NB4 (cell line): ENCODE measurements around the gene UBE2D2.

Source experiments
- POLR2A ChIP-seq: IDR thresholded peaks from 2 replicates; pipeline ENCODE4 v1.6.1; 2011; ENCODE audit warnings: mild to moderate bottlenecking; ENCODE audit not compliant: insufficient read length; ENCODE audit errors: extremely low read depth
- TF ChIP-seq, protein P1 (sequence below): IDR thresholded peaks from one replicate; pipeline ENCODE4 v1.5.1; 2012; ENCODE audit warnings: low read depth, low read length

DNA sequence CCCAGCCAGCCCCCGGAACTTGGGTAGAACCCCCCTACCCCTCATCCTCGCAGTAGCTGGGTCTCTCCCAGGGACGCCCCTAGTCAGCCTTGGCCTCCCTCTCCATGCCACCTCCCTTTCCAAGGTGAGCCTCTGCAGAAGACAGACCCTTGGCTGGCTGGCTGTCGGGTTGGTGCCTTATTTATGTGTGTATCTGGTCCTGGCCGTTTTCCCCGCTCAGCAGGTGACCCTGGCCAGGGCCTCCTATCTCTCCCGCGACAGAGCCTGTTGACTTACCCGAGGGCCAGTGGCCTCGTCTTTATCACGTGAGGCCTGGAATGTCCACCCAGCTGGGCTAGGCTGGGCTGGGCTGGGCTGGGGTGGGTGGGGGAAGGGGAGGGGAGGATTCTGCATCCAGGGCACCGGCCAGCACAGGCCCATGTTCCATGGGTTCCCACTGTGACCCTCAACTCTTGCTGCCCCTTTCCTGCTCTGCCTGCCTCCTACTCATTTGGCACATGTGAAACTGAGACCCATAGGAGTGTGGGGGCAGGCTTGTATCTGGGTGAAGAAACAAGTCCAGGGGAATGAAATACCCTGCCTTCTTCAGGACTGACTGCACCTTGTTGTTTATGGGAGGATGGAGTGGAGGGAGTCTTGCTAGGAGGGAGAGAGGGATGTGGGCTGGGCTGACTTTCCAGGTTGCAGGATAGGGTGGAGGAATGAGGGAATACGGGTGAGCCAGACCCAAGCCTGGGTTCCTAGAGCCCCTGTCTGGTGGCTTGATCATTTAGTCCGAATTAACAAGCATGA, 90.1 kb downstream of the UBE2D2 start:
- TF ChIP-seq, protein P1, sequence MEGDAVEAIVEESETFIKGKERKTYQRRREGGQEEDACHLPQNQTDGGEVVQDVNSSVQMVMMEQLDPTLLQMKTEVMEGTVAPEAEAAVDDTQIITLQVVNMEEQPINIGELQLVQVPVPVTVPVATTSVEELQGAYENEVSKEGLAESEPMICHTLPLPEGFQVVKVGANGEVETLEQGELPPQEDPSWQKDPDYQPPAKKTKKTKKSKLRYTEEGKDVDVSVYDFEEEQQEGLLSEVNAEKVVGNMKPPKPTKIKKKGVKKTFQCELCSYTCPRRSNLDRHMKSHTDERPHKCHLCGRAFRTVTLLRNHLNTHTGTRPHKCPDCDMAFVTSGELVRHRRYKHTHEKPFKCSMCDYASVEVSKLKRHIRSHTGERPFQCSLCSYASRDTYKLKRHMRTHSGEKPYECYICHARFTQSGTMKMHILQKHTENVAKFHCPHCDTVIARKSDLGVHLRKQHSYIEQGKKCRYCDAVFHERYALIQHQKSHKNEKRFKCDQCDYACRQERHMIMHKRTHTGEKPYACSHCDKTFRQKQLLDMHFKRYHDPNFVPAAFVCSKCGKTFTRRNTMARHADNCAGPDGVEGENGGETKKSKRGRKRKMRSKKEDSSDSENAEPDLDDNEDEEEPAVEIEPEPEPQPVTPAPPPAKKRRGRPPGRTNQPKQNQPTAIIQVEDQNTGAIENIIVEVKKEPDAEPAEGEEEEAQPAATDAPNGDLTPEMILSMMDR, result no peak
- no peak for TF ChIP-seq POLR2A
